ENCODE results near the gene DEFB129.
"Not testable (repeated sequence)": the region's sequence is repeated elsewhere in the genome, so short reads cannot be mapped to it uniquely, and the experiment has no call there.

The DEFB129 gene, protein sequence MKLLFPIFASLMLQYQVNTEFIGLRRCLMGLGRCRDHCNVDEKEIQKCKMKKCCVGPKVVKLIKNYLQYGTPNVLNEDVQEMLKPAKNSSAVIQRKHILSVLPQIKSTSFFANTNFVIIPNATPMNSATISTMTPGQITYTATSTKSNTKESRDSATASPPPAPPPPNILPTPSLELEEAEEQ

DNA sequence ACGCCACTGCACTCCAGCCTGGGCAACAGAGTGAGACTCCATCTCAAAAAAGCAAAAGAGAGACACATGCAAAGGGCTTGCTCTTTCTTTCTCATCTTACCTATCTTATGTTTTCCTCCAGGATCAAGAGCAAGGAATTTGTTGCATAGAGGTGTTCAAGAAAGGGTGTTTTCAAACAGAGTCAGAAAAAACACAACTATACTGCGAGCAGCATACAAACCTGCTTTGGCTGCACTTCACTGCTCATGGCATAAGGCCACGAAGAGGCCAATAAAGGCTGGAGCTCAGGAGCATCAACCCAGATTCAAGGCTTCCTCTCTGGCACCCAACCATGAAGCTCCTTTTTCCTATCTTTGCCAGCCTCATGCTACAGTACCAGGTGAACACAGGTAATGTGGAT, at the start of gene DEFB129:
TSS of gene DEFB129 (plus strand) at position 301 of the 400 bp plus-strand sequence. CDS start at position 332, 31 bp downstream.
- Histone ChIP-seq H3K4me3 (no peak within 1 kb of the TSS), H3K27ac (no peak within 1 kb of the TSS), H3K9ac (ENCODE audit: insufficient read length) (no peak within 1 kb of the TSS), H3K36me3 (ENCODE audit: insufficient read depth, low read length) (no peaks in the 10 kb centered on the region), H3K9me3 (ENCODE audit: low read depth, low read length) (no peaks in the 10 kb centered on the region)
- no peak for DNase-seq (ENCODE audit: low read depth, low spot score)
- no peak for TF ChIP-seq EZH2 (IDR thresholded peaks at IDR 0.05)

DNA sequence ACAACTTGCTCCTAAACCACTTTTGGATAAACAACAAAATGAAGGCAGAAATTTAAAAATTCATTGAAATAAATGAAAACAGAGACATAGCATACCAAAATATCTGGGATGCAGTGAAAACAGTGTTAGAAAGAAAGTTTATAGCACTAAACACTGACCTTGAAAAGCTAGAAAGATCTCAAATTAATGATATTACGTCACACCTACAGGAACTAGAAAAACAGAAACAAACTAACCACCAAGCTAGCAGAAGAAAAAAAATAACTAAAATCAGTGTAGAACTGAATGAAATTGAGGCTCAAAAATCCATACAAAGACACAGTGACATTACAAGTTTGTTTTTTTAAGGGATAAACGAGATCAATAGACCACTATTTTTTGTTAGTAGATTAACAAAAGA, 42.8 kb upstream of the DEFB129 start:
- Histone ChIP-seq H3K9me3 (ENCODE audit: low read depth, low read length) (peaks cover 4% of the 10 kb centered on the region; the same call in 1 of the 2 replicates), H3K36me3 (ENCODE audit: insufficient read depth, low read length) (no peaks in the 10 kb centered on the region), H3K9ac (ENCODE audit: insufficient read length) (no peak overlapping the region), H3K27ac (no peak overlapping the region), H3K4me3 (no peak overlapping the region)
- no peak for TF ChIP-seq FOXP2 (optimal IDR thresholded peaks at IDR 0.05; ENCODE audit: control extremely low read depth, extremely low read length, insufficient read depth)
- TF ChIP-seq EZH2 (IDR thresholded peaks at IDR 0.05): no peak
- TF ChIP-seq POLR2AphosphoS5 (IDR thresholded peaks at IDR 0.05; ENCODE audit: borderline replicate concordance, low read depth, low read length): no peak
- DNase-seq (ENCODE audit: low read depth, low spot score): no peak

DNA sequence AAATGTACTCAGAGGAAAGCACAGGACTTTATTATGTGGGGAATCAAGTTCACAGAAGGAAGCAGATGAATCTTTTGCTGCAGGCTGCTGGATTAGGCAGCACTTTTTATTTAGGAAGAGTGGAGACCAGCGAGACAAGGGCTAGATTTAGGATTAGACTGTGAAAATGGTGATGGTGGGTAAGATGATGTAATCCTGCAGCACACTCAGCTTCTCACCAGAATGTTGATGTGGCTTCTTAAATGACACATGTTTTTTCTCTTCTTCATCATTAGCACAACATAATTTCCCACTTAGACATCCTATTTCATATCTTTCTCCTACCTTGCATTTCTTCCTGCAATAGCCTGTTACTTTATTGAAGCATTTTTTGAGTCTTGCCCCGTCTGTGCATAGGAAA, 39.3 kb upstream of the DEFB129 start:
- H3K9me3 ChIP-seq (ENCODE audit: low read depth, low read length): peaks cover 4% of the 10 kb centered on the region; the same call in 1 of the 2 replicates
- DNase-seq (ENCODE audit: low read depth, low spot score): no peak
- no peaks in the 10 kb centered on the region for H3K36me3 ChIP-seq (ENCODE audit: insufficient read depth, low read length)
- no peak overlapping the region for H3K9ac ChIP-seq (ENCODE audit: insufficient read length)
- no peak overlapping the region for H3K4me3 ChIP-seq
- H3K27ac ChIP-seq: no peak overlapping the region
- TF ChIP-seq POLR2AphosphoS5 (IDR thresholded peaks at IDR 0.05; ENCODE audit: borderline replicate concordance, low read depth, low read length) (no peak), FOXP2 (optimal IDR thresholded peaks at IDR 0.05; ENCODE audit: control extremely low read depth, extremely low read length, insufficient read depth) (no peak), EZH2 (IDR thresholded peaks at IDR 0.05) (no peak)

DNA sequence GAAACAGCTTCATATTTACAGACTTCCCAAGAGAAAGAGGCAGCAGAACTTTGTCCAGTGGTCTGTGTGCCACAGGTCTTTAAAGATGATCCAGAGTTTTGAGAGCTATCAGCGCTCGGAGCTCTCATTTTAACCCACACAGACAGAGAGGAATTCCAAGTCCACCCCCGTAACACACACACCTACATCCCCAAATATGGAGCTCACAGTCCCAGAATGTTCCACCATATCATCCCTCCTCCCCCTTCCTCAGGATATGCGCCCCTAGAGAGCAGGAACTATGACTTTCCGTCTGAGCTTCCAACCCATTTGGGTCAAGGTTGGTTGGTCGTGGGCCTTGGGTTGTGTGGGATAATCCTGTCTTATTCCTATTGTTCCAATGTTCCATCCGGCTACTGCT, 37.4 kb upstream of the DEFB129 start, which contains the start of gene DEFB128:
TSS of gene DEFB128 (minus strand) at position 101 of the 400 bp plus-strand sequence. CDS start at position 13, 88 bp downstream.
- Histone ChIP-seq H3K4me3 (no peak within 1 kb of the TSS), H3K36me3 (ENCODE audit: insufficient read depth, low read length) (no peaks in the 10 kb centered on the region), H3K9ac (ENCODE audit: insufficient read length) (no peak within 1 kb of the TSS), H3K27ac (no peak within 1 kb of the TSS), H3K9me3 (ENCODE audit: low read depth, low read length) (no peaks in the 10 kb centered on the region; the same call in 1 of the 2 replicates)
- TF ChIP-seq EZH2 (IDR thresholded peaks at IDR 0.05): no peak
- TF ChIP-seq FOXP2 (optimal IDR thresholded peaks at IDR 0.05; ENCODE audit: control extremely low read depth, extremely low read length, insufficient read depth): no peak
- TF ChIP-seq POLR2AphosphoS5 (IDR thresholded peaks at IDR 0.05; ENCODE audit: borderline replicate concordance, low read depth, low read length): no peak
- no peak for DNase-seq (ENCODE audit: low read depth, low spot score)

DNA sequence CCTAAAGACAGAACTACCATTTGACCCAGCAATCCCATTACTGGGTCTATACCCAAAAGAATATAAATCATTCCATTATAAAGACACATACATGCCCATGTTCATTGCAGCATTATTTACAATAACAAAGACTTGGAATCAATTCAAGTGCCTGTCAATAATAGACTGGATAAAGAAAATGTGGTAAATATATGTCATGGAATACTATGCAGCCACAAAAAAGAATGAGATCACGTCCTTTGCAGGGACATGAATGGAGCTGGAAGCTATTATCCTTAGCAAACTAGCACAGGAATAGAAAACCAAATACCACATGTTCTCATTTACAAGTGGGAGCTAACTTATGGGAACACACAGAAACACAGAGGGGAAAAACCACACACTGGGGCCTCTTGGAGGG, 28.8 kb upstream of the DEFB129 start:
- no peak overlapping the region for H3K9ac ChIP-seq (ENCODE audit: insufficient read length)
- no peak overlapping the region for H3K4me3 ChIP-seq
- no peaks in the 10 kb centered on the region for H3K9me3 ChIP-seq (ENCODE audit: low read depth, low read length)
- DNase-seq (ENCODE audit: low read depth, low spot score): no peak
- no peaks in the 10 kb centered on the region for H3K36me3 ChIP-seq (ENCODE audit: insufficient read depth, low read length)
- TF ChIP-seq POLR2AphosphoS5 (IDR thresholded peaks at IDR 0.05; ENCODE audit: borderline replicate concordance, low read depth, low read length) (no peak), EZH2 (IDR thresholded peaks at IDR 0.05) (no peak), FOXP2 (optimal IDR thresholded peaks at IDR 0.05; ENCODE audit: control extremely low read depth, extremely low read length, insufficient read depth) (no peak)
- H3K27ac ChIP-seq: no peak overlapping the region

DNA sequence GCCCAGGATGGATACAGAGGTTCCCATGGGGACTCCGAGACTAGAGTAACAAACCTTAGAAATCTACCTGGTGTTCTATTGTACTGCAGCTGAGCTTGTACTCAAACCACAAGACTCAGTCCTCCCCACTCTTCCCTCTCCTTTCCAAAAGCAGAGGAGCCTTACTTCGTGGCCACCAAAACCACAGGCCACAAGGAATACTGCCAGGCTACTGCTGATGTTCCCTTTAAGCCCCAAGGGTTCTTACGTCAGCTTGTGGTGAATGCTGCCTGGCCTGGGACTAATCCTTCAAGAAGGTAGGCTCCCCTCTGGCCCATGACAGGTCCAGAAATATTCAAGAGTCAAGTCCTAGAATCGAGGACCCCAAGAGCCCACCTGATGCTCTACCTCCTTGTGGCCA, 27.1 kb upstream of the DEFB129 start:
- Histone ChIP-seq H3K27ac (no peak overlapping the region), H3K9me3 (ENCODE audit: low read depth, low read length) (no peaks in the 10 kb centered on the region), H3K9ac (ENCODE audit: insufficient read length) (no peak overlapping the region), H3K36me3 (ENCODE audit: insufficient read depth, low read length) (no peaks in the 10 kb centered on the region), H3K4me3 (no peak overlapping the region)
- DNase-seq (ENCODE audit: low read depth, low spot score): no peak
- TF ChIP-seq POLR2AphosphoS5 (IDR thresholded peaks at IDR 0.05; ENCODE audit: borderline replicate concordance, low read depth, low read length): no peak
- no peak for TF ChIP-seq FOXP2 (optimal IDR thresholded peaks at IDR 0.05; ENCODE audit: control extremely low read depth, extremely low read length, insufficient read depth)
- no peak for TF ChIP-seq EZH2 (IDR thresholded peaks at IDR 0.05)

DNA sequence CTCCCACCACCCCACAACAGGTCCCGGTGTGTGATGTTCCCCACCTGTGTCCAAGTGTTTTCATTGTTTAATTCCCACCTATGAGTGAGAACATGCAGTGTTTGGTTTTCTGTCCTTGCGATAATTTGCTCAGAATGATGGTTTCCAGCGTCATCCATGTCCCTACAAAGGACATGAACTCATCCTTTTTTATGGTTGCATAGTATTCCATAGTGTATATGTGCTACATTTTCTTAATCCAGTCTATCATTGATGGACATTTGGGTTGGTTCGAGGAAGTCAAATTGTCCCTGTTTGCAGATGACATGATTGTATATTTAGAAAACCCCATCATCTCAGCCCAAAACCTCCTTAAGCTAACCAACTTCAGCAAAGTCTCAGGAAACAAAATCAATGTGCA, 23.4 kb upstream of the DEFB129 start:
- H3K9ac ChIP-seq (ENCODE audit: insufficient read length); H3K4me3 ChIP-seq; H3K27ac ChIP-seq; DNase-seq (ENCODE audit: low read depth, low spot score); H3K36me3 ChIP-seq (ENCODE audit: insufficient read depth, low read length); H3K9me3 ChIP-seq (ENCODE audit: low read depth, low read length): not testable (repeated sequence)

DNA sequence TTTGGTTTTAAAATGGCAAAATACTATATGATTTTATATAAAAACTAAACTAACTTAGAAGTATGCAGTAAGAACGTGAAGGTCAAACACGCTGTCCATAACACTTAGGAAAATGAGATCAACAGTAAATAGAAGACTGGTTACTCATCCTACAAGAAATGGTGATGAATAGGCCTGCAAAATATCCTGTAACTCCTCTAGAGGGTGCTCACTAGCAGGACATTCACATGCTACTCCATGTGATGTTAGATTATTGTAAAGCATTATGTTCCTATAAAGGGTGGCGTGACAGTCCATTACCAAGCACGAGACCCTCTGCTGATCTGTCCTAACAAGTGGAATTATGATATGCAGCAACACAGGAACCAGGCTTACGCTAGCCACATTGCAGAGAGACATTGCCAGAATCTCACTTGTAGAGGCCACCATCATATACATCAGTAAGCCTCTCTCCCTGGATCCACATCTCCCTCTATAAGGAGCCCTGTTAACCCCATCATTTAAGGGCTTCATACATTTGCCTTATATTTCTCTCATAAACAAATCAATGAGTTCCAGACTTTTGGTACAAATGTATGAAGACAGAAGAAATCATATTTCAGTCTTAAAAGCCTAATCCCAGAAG, 18.0 kb upstream of the DEFB129 start:
- no peak for TF ChIP-seq EZH2 (IDR thresholded peaks at IDR 0.05)
- TF ChIP-seq FOXP2 (optimal IDR thresholded peaks at IDR 0.05; ENCODE audit: control extremely low read depth, extremely low read length, insufficient read depth): no peak
- no peak for TF ChIP-seq POLR2AphosphoS5 (IDR thresholded peaks at IDR 0.05; ENCODE audit: borderline replicate concordance, low read depth, low read length)
- Histone ChIP-seq H3K4me3 (no peak overlapping the region), H3K27ac (no peak overlapping the region), H3K36me3 (ENCODE audit: insufficient read depth, low read length) (no peaks in the 10 kb centered on the region), H3K9me3 (ENCODE audit: low read depth, low read length) (no peaks in the 10 kb centered on the region), H3K9ac (ENCODE audit: insufficient read length) (no peak overlapping the region)
- no peak for DNase-seq (ENCODE audit: low read depth, low spot score)
